ENCODE results near the gene LRIG3.
"Not testable (repeated sequence)": the region's sequence is repeated elsewhere in the genome, so short reads cannot be mapped to it uniquely, and the experiment has no call there.

LRIG3 gene

DNA sequence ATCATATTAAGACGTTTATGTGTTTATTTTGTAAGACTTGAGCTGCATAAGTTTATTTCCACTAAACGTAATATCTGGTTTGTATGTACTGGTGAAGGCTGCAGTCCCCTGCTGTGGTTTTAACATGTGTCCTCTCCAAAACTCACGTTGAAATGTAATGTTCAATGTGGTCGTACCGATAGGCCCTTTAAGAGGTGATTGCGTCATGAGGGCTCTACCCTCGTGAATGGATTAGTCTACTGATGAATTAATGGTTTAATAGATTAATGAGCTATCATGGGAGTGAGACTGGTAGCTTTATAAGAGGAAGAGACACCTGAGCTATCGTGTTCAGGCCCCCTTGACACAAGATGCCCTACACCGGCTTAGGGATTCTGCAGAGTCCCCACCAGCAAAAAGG is 14.9 kb downstream of the LRIG3 start:
- TF ChIP-seq, protein P1, sequence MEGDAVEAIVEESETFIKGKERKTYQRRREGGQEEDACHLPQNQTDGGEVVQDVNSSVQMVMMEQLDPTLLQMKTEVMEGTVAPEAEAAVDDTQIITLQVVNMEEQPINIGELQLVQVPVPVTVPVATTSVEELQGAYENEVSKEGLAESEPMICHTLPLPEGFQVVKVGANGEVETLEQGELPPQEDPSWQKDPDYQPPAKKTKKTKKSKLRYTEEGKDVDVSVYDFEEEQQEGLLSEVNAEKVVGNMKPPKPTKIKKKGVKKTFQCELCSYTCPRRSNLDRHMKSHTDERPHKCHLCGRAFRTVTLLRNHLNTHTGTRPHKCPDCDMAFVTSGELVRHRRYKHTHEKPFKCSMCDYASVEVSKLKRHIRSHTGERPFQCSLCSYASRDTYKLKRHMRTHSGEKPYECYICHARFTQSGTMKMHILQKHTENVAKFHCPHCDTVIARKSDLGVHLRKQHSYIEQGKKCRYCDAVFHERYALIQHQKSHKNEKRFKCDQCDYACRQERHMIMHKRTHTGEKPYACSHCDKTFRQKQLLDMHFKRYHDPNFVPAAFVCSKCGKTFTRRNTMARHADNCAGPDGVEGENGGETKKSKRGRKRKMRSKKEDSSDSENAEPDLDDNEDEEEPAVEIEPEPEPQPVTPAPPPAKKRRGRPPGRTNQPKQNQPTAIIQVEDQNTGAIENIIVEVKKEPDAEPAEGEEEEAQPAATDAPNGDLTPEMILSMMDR (IDR thresholded peaks at IDR 0.05; ENCODE audit: low read depth, low read length): no peak
- H3K27me3 ChIP-seq: no peaks in the 10 kb centered on the region
- H3K4me3 ChIP-seq (ENCODE audit: low read depth, low read length): no peak overlapping the region
- no peaks in the 10 kb centered on the region for H3K4me1 ChIP-seq
- no peaks in the 10 kb centered on the region for H3K36me3 ChIP-seq
- DNase-seq: no peak
- no peaks in the 10 kb centered on the region for H3K9me3 ChIP-seq

DNA sequence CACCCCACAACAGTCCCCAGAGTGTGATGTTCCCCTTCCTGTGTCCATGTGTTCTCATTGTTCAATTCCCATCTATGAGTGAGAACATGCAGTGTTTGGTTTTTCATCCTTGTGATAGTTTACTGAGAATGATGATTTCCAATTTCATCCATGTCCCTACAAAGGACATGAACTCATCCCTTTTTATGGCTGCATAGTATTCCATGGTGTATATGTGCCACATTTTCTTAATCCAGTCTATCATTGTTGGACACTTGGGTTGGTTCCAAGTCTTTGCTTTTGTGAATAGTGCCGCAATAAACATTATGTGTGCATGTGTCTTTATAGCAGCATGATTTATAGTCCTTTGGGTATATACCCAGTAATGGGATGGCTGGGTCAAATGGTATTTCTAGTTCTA is 17.6 kb downstream of the LRIG3 start:
- H3K4me1 ChIP-seq; DNase-seq; H3K9me3 ChIP-seq; H3K27me3 ChIP-seq; H3K4me3 ChIP-seq (ENCODE audit: low read depth, low read length); H3K36me3 ChIP-seq: not testable (repeated sequence)

DNA sequence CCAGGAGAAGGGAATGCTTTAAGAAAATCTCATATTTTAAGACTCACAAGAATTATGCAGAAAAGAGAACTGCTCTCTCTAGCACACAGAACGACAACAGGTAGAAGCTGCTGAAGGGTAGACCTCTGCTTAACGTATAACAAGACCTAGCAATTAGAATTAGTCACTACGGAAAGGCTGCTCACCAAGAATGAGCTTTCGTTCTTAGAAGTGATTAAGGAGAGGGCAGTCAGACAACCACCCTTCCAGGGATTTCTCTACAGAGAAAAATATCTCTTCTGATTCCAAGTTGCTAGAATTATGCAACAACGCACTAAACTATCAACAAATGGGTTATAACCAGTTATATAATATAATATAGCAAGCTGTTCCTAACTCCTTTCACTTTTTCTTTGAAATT is 18.6 kb downstream of the LRIG3 start:
- Histone ChIP-seq H3K27me3 (no peaks in the 10 kb centered on the region), H3K4me1 (no peaks in the 10 kb centered on the region), H3K36me3 (no peaks in the 10 kb centered on the region), H3K9me3 (no peaks in the 10 kb centered on the region), H3K4me3 (ENCODE audit: low read depth, low read length) (no peak overlapping the region)
- TF ChIP-seq, protein P1 (IDR thresholded peaks at IDR 0.05; ENCODE audit: low read depth, low read length): no peak
- no peak for DNase-seq

DNA sequence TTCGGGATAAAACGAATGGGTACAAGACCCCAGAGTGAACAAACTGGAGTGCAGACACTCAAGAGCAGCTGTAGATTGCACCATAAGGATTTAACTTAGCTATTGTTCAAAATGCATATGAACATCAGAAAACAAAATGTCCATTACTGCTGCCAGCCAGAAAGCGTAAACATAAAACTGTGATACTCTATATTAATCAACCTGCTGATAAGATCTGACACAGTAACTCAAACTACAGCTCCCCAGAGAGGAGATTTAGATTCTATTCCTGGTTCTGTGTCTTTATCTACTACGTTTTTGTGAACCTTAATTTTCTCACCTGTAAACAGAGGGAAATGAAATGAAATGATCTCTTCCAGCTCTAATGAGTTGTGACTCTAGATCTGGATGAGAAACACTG is 22.3 kb downstream of the LRIG3 start:
- Histone ChIP-seq H3K27me3 (no peaks in the 10 kb centered on the region), H3K4me3 (ENCODE audit: low read depth, low read length) (no peak overlapping the region), H3K4me1 (no peaks in the 10 kb centered on the region), H3K9me3 (no peaks in the 10 kb centered on the region), H3K36me3 (no peaks in the 10 kb centered on the region)
- TF ChIP-seq, protein P1 (IDR thresholded peaks at IDR 0.05; ENCODE audit: low read depth, low read length): no peak
- no peak for DNase-seq

DNA sequence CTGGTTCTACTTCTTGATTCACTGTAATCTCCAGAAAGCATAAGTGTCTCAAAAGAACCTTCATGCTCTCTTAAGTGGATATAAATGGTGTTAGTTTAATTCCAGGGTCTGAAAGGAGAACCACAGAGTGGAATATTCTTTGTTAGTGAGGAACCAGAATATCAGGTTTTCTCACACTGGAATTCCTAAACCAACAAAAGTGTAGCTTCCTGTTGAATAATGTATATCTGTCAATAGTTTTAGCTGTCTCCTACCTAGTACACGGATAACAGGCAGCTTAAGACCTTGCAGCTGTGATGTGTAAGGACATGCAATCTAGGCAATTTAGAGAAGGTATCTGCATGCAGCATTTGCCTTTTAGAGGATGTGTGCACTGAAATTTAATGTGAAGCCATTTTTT is 24.0 kb downstream of the LRIG3 start:
- H3K4me3 ChIP-seq (ENCODE audit: low read depth, low read length): no peak overlapping the region
- no peaks in the 10 kb centered on the region for H3K4me1 ChIP-seq
- H3K36me3 ChIP-seq: no peaks in the 10 kb centered on the region
- no peaks in the 10 kb centered on the region for H3K9me3 ChIP-seq
- H3K27me3 ChIP-seq: no peaks in the 10 kb centered on the region
- TF ChIP-seq, protein P1 (IDR thresholded peaks at IDR 0.05; ENCODE audit: low read depth, low read length): no peak
- DNase-seq: no peak

DNA sequence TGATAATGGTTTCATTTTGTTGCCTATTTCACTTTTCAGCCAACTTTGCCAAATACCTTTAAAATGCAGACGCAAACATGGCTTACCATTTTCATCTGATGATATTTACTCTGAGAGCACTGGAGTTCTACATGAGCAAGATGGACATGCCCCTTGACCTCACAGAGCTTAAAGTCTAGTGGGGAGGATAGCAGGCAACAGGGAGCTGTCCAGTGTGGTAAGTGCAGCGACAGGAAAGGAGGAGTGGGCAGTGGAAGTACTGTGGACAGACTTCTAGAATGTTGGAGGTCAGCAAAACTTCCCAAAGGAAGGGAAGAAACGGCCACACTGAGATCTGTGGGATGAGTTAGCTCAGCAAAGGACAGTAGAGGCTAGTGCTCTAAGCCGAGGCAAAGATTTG is 25.3 kb downstream of the LRIG3 start:
- DNase-seq: no peak
- TF ChIP-seq, protein P1 (IDR thresholded peaks at IDR 0.05; ENCODE audit: low read depth, low read length): no peak
- no peaks in the 10 kb centered on the region for H3K27me3 ChIP-seq
- H3K4me1 ChIP-seq: no peaks in the 10 kb centered on the region
- no peaks in the 10 kb centered on the region for H3K9me3 ChIP-seq
- no peak overlapping the region for H3K4me3 ChIP-seq (ENCODE audit: low read depth, low read length)
- H3K36me3 ChIP-seq: no peaks in the 10 kb centered on the region

DNA sequence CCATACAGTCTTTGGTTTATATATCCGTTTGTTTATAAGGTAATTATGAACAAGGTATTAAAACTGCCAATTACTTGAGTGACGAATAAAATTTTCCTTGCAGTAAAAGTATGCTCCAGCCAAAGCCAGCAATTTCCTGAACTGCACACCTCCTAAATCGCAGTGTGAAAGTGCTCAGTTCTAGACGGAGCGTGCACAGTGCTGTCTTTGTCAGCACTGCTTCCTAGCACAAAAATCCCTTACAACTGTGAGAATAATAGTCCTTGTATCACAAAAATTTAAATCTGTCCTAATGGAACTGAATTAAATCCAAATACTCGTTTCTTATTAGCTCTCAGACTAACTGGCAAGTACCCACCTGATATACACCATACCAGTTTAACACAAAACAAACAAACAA is 26.3 kb downstream of the LRIG3 start:
- H3K27me3 ChIP-seq: no peaks in the 10 kb centered on the region
- DNase-seq: no peak
- TF ChIP-seq, protein P1 (IDR thresholded peaks at IDR 0.05; ENCODE audit: low read depth, low read length): no peak
- no peaks in the 10 kb centered on the region for H3K9me3 ChIP-seq
- no peak overlapping the region for H3K4me3 ChIP-seq (ENCODE audit: low read depth, low read length)
- H3K36me3 ChIP-seq: no peaks in the 10 kb centered on the region
- H3K4me1 ChIP-seq: no peaks in the 10 kb centered on the region
